BJ (cell line): ENCODE data around the gene LIMA1. TPM values are rescaled to one million over a fixed set of nuclear protein-coding genes. Genes with fewer than 3 reads are reported as not detected.
"Not testable (repeated sequence)": the region's sequence is repeated elsewhere in the genome, so short reads cannot be mapped to it uniquely, and the experiment has no call there.

Source experiments
- CTCF ChIA-PET: fragments of 350-600 bp; formaldehyde crosslinking; extraction: SDS; loops from one replicate; lab custom pipeline; 2021; ENCODE audit warnings: antibody characterized with exemption, inconsistent platforms; lab: Yijun Ruan, JAX
- POLR2A ChIA-PET: fragments of 300-600 bp; sonication (Branson Sonifier 250); formaldehyde crosslinking; extraction: SDS; loops from one replicate; lab custom pipeline; 2021; ENCODE audit warnings: antibody characterized with exemption; lab: Charles Lee
- DNase-seq: peaks from one replicate; pipeline ENCODE4 v3.0.0-alpha.2; 2011; ENCODE audit warnings: low read depth
- H3K27me3 ChIP-seq: 2 replicates; pipeline ENCODE4 v1.6.0; 2011; ENCODE audit warnings: low read length; ENCODE audit not compliant: control insufficient read depth, insufficient read depth
- H3K36me3 ChIP-seq: 2 replicates; pipeline ENCODE4 v1.5.1; 2011; ENCODE audit warnings: low read length; ENCODE audit not compliant: control insufficient read depth, insufficient read depth
- H3K4me3 ChIP-seq: 2 replicates; pipeline ENCODE4 v1.5.1; 2011; ENCODE audit warnings: low read depth, mild to moderate bottlenecking, control low read depth, low read length
- CTCF ChIP-seq: IDR thresholded peaks from 2 replicates; pipeline ENCODE4 v1.5.1; 2011; ENCODE audit warnings: low read depth, mild to moderate bottlenecking, control low read depth, inconsistent platforms, low read length, moderate library complexity; ENCODE audit not compliant: insufficient read depth
- polyA plus RNA-seq: library from polyadenylated mRNA; depleted of rRNA; stranded (reverse); fragments of >200 nt; gene quantifications from 2 replicates; pipeline ENCODE4 v1.2.3, GENCODE V29; 2011

Gene LIMA1
- polyA plus RNA-seq, 1 experiment, result 368 TPM

- no peak for TF ChIP-seq CTCF
- CTCF ChIA-PET, result interaction anchor here (2.3 kb wide), 1 partner anchor 17 kb away, joined by 7 read pairs; no protein-coding TSS in a partner anchor
These were observed 13.7 kb upstream of the LIMA1 start for GRCh38 chr12:50297027-50297426.

DNA sequence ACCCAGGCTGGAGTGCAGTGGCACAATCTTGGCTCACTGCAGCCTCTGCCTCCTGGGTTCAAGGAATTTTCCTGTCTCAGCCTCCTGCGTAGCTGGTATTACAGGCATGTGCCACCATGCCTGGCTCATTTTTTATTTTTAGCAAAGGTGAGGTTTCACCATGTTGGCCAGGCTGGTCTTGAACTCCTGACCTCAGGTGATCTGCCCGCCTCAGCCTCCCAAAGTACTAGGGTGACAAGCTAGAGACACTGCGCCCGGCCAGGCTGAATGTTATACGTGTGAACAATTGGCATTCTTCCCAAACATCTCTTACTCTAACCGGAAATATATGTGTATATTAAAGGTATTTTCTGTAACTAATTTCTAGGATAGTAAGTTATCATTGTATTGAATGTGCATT, 13.2 kb upstream of the LIMA1 start:
- no peaks in the 10 kb centered on the region for H3K27me3 ChIP-seq
- ChIA-PET CTCF (interaction anchor here (2.3 kb wide), 1 partner anchor 18 kb away, joined by 7 read pairs; no protein-coding TSS in a partner anchor), POLR2A (no interaction called here)
- H3K36me3 ChIP-seq, result no peaks in the 10 kb centered on the region
- H3K4me3 ChIP-seq, result no peak overlapping the region
- no peak for TF ChIP-seq CTCF
- no peak for DNase-seq

More at GRCh38 chr12:50297027-50297426, 13.7 kb upstream of the LIMA1 start:
- DNase-seq, result no peak
- POLR2A ChIA-PET, result no interaction called here
- Histone ChIP-seq H3K36me3 (no peaks in the 10 kb centered on the region), H3K27me3 (no peaks in the 10 kb centered on the region), H3K4me3 (no peak overlapping the region)

GRCh38 chr12:50291377-50291776, 8.1 kb upstream of the LIMA1 start:
- H3K27me3 ChIP-seq, result no peaks in the 10 kb centered on the region
- ChIA-PET POLR2A (no interaction called here), CTCF (interaction anchor here (0.6 to 0.7 kb wide), 2 partner anchors 27 to 207 kb away, joined by 3 read pairs; no protein-coding TSS in a partner anchor)
- no peaks in the 10 kb centered on the region for H3K36me3 ChIP-seq
- H3K4me3 ChIP-seq, result no peak overlapping the region
- TF ChIP-seq CTCF, result no peak
- DNase-seq, result no peak

DNA sequence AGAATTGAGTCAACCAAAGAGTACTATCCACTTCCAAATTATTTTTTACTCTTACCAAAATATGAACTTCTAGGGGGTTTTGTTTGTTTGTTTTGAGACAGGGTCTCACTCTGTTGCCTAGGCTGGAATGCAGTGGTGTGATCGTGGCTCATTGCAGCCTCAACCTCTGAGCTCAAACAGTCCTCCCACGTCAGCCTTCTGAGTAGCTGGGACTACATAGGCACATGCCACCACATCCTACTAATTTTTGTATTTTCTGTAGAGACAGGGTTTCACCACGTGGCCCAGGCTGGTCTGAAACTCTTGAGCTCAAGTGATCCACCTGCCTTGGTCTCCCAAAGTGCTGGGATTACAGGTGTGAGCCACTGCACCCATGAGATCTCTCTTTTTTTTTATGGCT, 7.4 kb upstream of the LIMA1 start:
- H3K36me3 ChIP-seq, H3K27me3 ChIP-seq, DNase-seq, H3K4me3 ChIP-seq, POLR2A ChIA-PET: not testable (repeated sequence)
- CTCF ChIA-PET, result interaction anchor here (0.6 kb wide), 1 partner anchor 206 kb away, joined by 3 read pairs; no protein-coding TSS in a partner anchor

- no peak for TF ChIP-seq CTCF
- Histone ChIP-seq H3K36me3 (no peaks in the 10 kb centered on the region), H3K4me3 (no peak overlapping the region), H3K27me3 (no peaks in the 10 kb centered on the region)
- no peak for DNase-seq
- ChIA-PET POLR2A (no interaction called here), CTCF (no interaction called here)
These were observed 4.0 kb upstream of the LIMA1 start for GRCh38 chr12:50287271-50287670.

DNA sequence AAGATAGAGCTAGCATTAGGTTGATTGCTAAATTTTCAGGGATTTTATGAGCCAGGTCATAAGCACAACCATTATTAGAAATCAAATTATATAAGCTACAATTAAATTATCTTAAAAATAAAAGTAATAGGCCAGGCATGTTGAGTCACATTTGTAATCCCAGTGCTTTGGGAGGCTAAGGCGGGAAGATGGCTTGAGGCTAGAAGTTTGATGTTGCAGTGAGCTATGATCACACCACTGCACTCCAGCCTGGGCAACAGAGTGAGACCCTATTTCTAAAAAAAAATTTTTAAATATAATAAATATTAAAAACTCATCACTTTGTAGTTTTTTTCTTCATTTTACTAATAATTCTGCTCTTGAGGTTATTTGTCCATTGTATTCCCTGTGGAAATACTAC, 1.9 kb upstream of the LIMA1 start:
- H3K36me3 ChIP-seq, result no peaks in the 10 kb centered on the region
- no peak for TF ChIP-seq CTCF
- no peak overlapping the region for H3K4me3 ChIP-seq
- no peaks in the 10 kb centered on the region for H3K27me3 ChIP-seq
- DNase-seq, result no peak
- POLR2A ChIA-PET, result no interaction called here
- CTCF ChIA-PET, result interaction anchor here (0.7 to 1.8 kb wide), 2 partner anchors 103 to 173 kb away, joined by 4 to 7 read pairs; partner anchors contain the start of gene COX14
